DOHH2 (cell line): ENCODE data around the gene MT1M.
"Not testable (repeated sequence)": the region's sequence is repeated elsewhere in the genome, so short reads cannot be mapped to it uniquely, and the experiment has no call there.

Experiments
- H3F3A ChIP-seq: fragments of 200-600 bp; sonication (generic), shearing (Covaris generic); 2 replicates; pipeline ENCODE4 v1.6.0; 2016; ENCODE audit warnings: antibody characterized with exemption, mild to moderate bottlenecking; ENCODE audit not compliant: control insufficient read depth, insufficient read depth
- H3K27ac ChIP-seq: fragments of 200-600 bp; sonication (generic); 2 replicates; pipeline ENCODE4 v1.5.1; 2014; ENCODE audit warnings: low read depth, mild to moderate bottlenecking, low read length, moderate library complexity
- H3K27me3 ChIP-seq: fragments of 200-600 bp; sonication (generic); 2 replicates; pipeline ENCODE4 v1.6.1; 2014; ENCODE audit warnings: mild to moderate bottlenecking, low read length, mixed read lengths; ENCODE audit not compliant: control insufficient read depth
- H3K36me3 ChIP-seq: fragments of 200-600 bp; sonication (generic); 2 replicates; pipeline ENCODE4 v1.6.1; 2014; ENCODE audit warnings: mild to moderate bottlenecking, low read length, moderate library complexity, mixed read lengths; ENCODE audit not compliant: control insufficient read depth
- H3K4me1 ChIP-seq: fragments of 200-600 bp; sonication (generic); 2 replicates; pipeline ENCODE4 v1.6.1; 2014; ENCODE audit warnings: mild to moderate bottlenecking, low read length, mixed read lengths; ENCODE audit not compliant: control insufficient read depth
- H3K4me2 ChIP-seq: fragments of 200-600 bp; sonication (generic); 2 replicates; pipeline ENCODE4 v1.6.0; 2014; ENCODE audit warnings: mild to moderate bottlenecking, low read length, moderate library complexity
- H3K4me3 ChIP-seq: fragments of 200-600 bp; sonication (generic); 2 replicates; pipeline ENCODE4 v1.5.1; 2014; ENCODE audit warnings: mild to moderate bottlenecking, low read length, mixed read lengths
- H3K79me2 ChIP-seq: fragments of 200-600 bp; sonication (generic); 2 replicates; pipeline ENCODE4 v1.6.1; 2014; ENCODE audit warnings: mild to moderate bottlenecking, low read length, mixed read lengths; ENCODE audit not compliant: control insufficient read depth
- H3K9me2 ChIP-seq: fragments of 200-600 bp; sonication (generic); replicated peaks from 2 replicates; pipeline ENCODE4 v1.6.1; 2014; ENCODE audit warnings: mild to moderate bottlenecking, low read length, mixed read lengths; ENCODE audit not compliant: control insufficient read depth
- H3K9me3 ChIP-seq: fragments of 200-600 bp; sonication (generic); 2 replicates; pipeline ENCODE4 v1.6.1; 2014; ENCODE audit warnings: antibody characterized with exemption, low read length, mixed read lengths; ENCODE audit not compliant: control insufficient read depth, insufficient read depth
- H4K20me1 ChIP-seq: fragments of 200-600 bp; sonication (generic); 2 replicates; pipeline ENCODE4 v1.6.0; 2014; ENCODE audit warnings: low read depth, mild to moderate bottlenecking, antibody characterized with exemption, low read length, moderate library complexity; ENCODE audit not compliant: control insufficient read depth, insufficient read depth
- CTCF ChIP-seq: fragments of 200-600 bp; sonication (generic); IDR thresholded peaks from one replicate; pipeline ENCODE4 v1.5.1; 2014; ENCODE audit warnings: antibody characterized with exemption, mild to moderate bottlenecking, low read depth, low read length; ENCODE audit not compliant: poor library complexity, severe bottlenecking
- EZH2phosphoT487 ChIP-seq: fragments of 200-600 bp; sonication (generic); IDR thresholded peaks from 2 replicates; pipeline ENCODE4 v1.6.1; 2017; ENCODE audit warnings: borderline replicate concordance, mild to moderate bottlenecking, antibody characterized with exemption, low read length, moderate library complexity, mixed read lengths

The MT1M gene

GRCh38 chr16:56617212-56618085, 15.0 kb upstream of the MT1M start:
- TF ChIP-seq CTCF (no peak), EZH2phosphoT487 (no peak)
- H3K36me3 ChIP-seq, result no peaks in the 10 kb centered on the region
- no peak overlapping the region for H3K27ac ChIP-seq
- H3K79me2 ChIP-seq, result no peaks in the 10 kb centered on the region
- no peak overlapping the region for H3K4me2 ChIP-seq
- H3K4me3 ChIP-seq, result no peak overlapping the region
- peaks cover 22% of the 10 kb centered on the region; the same call in 1 of the 2 replicates for H3K27me3 ChIP-seq
- H3F3A ChIP-seq, result no peaks in the 10 kb centered on the region
- H3K9me2 ChIP-seq, result no peaks in the 10 kb centered on the region
- no peaks in the 10 kb centered on the region for H3K9me3 ChIP-seq
- no peaks in the 10 kb centered on the region for H4K20me1 ChIP-seq
- H3K4me1 ChIP-seq, result no peaks in the 10 kb centered on the region

- no peaks in the 10 kb centered on the region for H3F3A ChIP-seq
- H3K9me3 ChIP-seq, result no peaks in the 10 kb centered on the region
- H3K27me3 ChIP-seq, result peaks cover 22% of the 10 kb centered on the region; the same call in 1 of the 2 replicates
- H3K36me3 ChIP-seq, result no peaks in the 10 kb centered on the region
- no peaks in the 10 kb centered on the region for H4K20me1 ChIP-seq
- H3K4me1 ChIP-seq, result no peaks in the 10 kb centered on the region
- H3K79me2 ChIP-seq, result no peaks in the 10 kb centered on the region
- no peak overlapping the region for H3K27ac ChIP-seq
- no peak for TF ChIP-seq CTCF
- TF ChIP-seq EZH2phosphoT487, result no peak
- H3K9me2 ChIP-seq, result no peaks in the 10 kb centered on the region
- H3K4me3 ChIP-seq, result no peak overlapping the region
- H3K4me2 ChIP-seq, result no peak overlapping the region
Observed at GRCh38 chr16:56618138-56618537, 14.3 kb upstream of the MT1M start.

GRCh38 chr16:56620339-56620897, 12.0 kb upstream of the MT1M start:
- H3K9me2 ChIP-seq, result no peaks in the 10 kb centered on the region
- H3K79me2 ChIP-seq, result no peaks in the 10 kb centered on the region
- H3K4me1 ChIP-seq, result no peaks in the 10 kb centered on the region
- no peak for TF ChIP-seq EZH2phosphoT487
- no peak for TF ChIP-seq CTCF
- H3K27me3 ChIP-seq, result peaks cover 20% of the 10 kb centered on the region; the same call in 1 of the 2 replicates
- no peaks in the 10 kb centered on the region for H3K36me3 ChIP-seq
- no peak overlapping the region for H3K4me3 ChIP-seq
- H4K20me1 ChIP-seq, result no peaks in the 10 kb centered on the region
- H3K9me3 ChIP-seq, result no peaks in the 10 kb centered on the region
- H3K4me2 ChIP-seq, result no peak overlapping the region
- no peaks in the 10 kb centered on the region for H3F3A ChIP-seq
- no peak overlapping the region for H3K27ac ChIP-seq

- not testable (repeated sequence) for H3F3A ChIP-seq, H3K36me3 ChIP-seq, H3K79me2 ChIP-seq, H4K20me1 ChIP-seq, H3K9me3 ChIP-seq, H3K27ac ChIP-seq, H3K9me2 ChIP-seq, H3K4me3 ChIP-seq, H3K4me1 ChIP-seq, H3K4me2 ChIP-seq
- peaks cover 28% of the 10 kb centered on the region for H3K27me3 ChIP-seq
Observed at GRCh38 chr16:56621665-56622445, 10.6 kb upstream of the MT1M start.

- not testable (repeated sequence) for H3K4me2 ChIP-seq, H3K4me1 ChIP-seq, H3K79me2 ChIP-seq, H3K36me3 ChIP-seq, H3F3A ChIP-seq, H3K9me3 ChIP-seq, H3K4me3 ChIP-seq, H3K9me2 ChIP-seq, H3K27ac ChIP-seq, H4K20me1 ChIP-seq
- peaks cover 18% of the 10 kb centered on the region for H3K27me3 ChIP-seq
Observed at GRCh38 chr16:56623184-56623583, 9.3 kb upstream of the MT1M start.
